ENCODE results near the gene C9.
"Not testable (repeated sequence)": the region's sequence is repeated elsewhere in the genome, so short reads cannot be mapped to it uniquely, and the experiment has no call there.

Gene C9

DNA sequence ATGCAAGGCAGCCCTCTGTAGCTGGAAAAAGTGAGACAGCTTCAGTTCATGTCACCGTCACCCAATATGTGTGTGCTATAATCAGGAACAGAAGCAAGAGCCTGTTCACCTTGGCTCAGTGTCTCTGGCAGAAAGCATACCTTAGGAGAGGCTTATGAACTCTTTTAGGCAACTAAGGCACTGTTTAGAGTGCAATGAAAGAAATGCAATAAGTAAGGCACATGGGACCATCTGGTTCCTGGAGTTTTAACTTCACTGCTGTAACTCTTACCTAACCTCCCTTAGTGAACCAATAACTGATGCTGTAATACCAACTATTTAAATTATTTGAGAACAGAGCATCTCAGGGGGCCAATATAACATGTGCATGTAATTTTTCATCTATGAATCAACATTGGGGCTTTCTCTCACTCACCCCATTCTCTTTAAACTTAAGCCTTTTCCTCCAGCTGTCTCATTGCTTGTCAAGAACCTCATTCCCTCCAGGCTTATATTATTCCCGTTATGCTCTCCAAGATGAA, 32.4 kb downstream of the C9 start:
- TF ChIP-seq, protein P1, sequence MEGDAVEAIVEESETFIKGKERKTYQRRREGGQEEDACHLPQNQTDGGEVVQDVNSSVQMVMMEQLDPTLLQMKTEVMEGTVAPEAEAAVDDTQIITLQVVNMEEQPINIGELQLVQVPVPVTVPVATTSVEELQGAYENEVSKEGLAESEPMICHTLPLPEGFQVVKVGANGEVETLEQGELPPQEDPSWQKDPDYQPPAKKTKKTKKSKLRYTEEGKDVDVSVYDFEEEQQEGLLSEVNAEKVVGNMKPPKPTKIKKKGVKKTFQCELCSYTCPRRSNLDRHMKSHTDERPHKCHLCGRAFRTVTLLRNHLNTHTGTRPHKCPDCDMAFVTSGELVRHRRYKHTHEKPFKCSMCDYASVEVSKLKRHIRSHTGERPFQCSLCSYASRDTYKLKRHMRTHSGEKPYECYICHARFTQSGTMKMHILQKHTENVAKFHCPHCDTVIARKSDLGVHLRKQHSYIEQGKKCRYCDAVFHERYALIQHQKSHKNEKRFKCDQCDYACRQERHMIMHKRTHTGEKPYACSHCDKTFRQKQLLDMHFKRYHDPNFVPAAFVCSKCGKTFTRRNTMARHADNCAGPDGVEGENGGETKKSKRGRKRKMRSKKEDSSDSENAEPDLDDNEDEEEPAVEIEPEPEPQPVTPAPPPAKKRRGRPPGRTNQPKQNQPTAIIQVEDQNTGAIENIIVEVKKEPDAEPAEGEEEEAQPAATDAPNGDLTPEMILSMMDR (IDR thresholded peaks at IDR 0.05; ENCODE audit: borderline replicate concordance, insufficient read depth, low read depth, low read length): no peak

DNA sequence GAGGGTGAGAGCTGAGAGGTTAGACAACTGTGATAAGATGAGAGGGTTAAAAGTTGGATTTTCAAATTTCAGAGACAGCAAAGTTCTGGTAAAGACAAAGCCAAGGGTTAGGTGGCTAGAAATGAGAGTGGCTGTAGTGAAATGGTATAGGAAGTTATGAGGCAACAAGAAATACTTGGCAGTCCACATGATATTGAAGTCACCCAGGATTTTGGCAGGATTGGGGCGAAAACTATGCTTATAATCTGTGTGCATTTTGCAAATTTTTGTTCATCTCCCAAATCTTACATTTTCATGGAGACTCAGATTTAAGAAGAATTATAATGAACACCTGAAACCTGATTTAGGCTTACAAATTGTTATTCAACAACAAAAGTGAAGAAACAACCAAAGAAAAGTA, 35.6 kb downstream of the C9 start:
- TF ChIP-seq, protein P1 (IDR thresholded peaks at IDR 0.05; ENCODE audit: borderline replicate concordance, insufficient read depth, low read depth, low read length): no peak
- H3K4me3 ChIP-seq (ENCODE audit: low read depth, low read length): no peak overlapping the region

More for the DNA sequence above, 32.4 kb downstream of the C9 start:
- no peak overlapping the region for H3K4me3 ChIP-seq (ENCODE audit: low read depth, low read length)

DNA sequence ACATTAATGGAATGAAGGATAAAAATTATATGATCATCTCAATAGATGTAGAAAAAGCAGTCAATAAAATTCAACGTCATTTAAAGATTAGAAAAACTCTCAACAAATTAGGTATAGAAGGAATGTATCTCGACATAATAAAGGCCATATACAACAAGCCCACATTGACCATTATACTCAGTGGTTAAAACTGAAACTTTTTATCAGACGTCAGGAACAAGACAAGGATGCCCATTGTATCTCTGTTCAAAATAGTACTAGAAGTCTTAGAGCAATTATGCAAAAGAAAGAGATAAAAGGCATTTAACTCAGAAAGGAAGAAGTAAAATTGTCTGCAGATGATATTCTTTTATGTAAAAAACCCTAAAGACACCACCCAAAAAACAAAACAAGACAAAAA, 40.8 kb downstream of the C9 start:
- no peak overlapping the region for H3K4me3 ChIP-seq (ENCODE audit: low read depth, low read length)
- TF ChIP-seq, protein P1 (IDR thresholded peaks at IDR 0.05; ENCODE audit: borderline replicate concordance, insufficient read depth, low read depth, low read length): no peak

DNA sequence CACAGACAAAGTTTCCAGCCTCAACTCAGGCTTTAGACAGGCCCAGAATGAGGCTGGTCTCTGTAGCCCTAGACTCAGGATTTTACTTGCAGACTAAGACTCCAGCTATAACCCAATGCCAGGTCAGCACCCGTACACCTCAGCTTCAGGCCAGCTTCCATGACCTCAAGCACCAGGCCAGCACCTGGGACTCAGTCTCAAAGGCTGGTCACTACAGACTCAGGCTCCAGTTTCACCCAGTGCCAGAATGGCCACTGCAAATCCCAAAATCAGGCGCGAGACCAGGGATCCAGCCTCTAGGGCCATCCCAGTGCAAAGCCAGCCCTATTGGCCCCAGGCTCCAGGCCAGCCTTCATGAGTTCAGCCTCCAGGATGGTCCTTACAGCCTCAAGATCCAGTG, 44.9 kb downstream of the C9 start:
- TF ChIP-seq, protein P1 (IDR thresholded peaks at IDR 0.05; ENCODE audit: borderline replicate concordance, insufficient read depth, low read depth, low read length): no peak
- no peak overlapping the region for H3K4me3 ChIP-seq (ENCODE audit: low read depth, low read length)

DNA sequence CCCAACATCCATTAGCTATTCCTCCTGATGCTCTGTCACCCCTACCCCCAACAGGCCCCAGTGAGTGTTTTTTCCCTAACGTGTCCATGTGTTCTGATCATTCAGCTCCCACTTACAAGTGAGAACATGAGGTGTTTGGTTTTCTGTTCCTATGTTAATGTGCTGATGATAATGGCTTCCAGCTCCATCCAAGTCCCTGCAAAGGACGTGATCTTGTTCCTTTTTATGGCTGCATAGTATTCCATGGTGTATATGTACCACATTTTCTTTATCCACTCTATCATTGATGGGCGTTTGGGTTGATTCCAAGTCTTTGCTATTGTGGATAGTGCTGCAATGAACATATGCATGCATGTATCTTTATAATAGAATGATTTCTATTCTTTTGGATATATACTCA, 47.8 kb downstream of the C9 start:
- not testable (repeated sequence) for H3K4me3 ChIP-seq (ENCODE audit: low read depth, low read length)

DNA sequence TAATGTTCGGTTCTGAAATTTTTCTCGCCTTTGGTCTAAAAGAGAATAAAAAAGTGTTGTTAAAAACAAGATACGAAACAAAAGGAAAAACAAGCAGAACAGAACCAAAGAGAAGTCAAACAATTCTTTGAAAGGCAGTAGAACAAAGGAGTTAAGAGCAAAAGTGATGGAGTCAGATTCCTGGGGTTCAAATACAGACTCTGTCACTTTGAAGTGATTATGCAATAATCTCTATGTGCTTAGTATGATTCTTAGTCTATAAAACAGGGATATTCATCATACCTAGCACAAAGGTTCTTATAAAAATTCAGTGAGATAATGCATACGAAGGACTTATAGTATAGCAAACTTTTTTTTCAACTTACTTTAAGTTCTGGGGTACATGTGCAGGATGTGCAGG, 48.3 kb downstream of the C9 start:
- no peak overlapping the region for H3K4me3 ChIP-seq (ENCODE audit: low read depth, low read length)
- TF ChIP-seq, protein P1 (IDR thresholded peaks at IDR 0.05; ENCODE audit: borderline replicate concordance, insufficient read depth, low read depth, low read length): no peak

DNA sequence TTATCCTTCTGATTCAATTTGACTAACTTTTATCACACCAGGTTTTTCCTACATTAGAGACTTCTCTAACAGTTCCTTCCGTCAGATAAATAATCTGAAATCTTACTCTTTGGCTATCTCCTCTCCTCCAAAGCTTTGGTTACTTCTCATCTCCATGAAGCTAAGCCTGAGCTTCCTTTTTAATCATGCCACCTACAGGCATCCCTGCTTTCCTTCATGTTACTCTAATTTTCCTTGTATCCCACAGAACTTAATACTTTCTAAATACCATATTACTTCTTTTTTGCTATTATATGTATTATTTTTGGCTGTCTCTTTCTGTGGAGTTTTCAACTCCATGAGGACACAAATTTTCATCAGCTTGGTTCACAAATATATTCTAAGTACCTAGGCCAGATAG, 49.7 kb downstream of the C9 start:
- TF ChIP-seq, protein P1 (IDR thresholded peaks at IDR 0.05; ENCODE audit: borderline replicate concordance, insufficient read depth, low read depth, low read length): no peak
- H3K4me3 ChIP-seq (ENCODE audit: low read depth, low read length): no peak overlapping the region

DNA sequence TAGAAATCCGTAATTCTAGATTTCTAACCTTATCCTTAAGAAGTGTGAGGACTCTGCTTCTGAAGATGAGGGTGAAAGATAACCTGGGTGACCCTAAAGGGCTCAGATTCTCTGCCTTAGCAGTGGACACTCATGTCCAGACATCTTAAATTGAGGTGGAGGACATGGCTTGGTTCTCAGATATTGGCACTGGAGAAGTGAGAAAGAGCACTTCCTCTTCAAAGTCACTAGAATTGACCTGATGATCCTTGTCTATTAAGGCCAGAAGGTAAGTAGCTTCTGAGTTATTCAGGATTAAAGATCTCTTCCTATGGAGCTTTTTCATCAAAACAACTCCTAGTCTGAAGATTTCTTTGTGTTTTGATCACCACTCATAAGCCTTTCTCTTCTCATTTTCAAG, 54.8 kb downstream of the C9 start:
- H3K4me3 ChIP-seq (ENCODE audit: low read depth, low read length): no peak overlapping the region
- TF ChIP-seq, protein P1 (IDR thresholded peaks at IDR 0.05; ENCODE audit: borderline replicate concordance, insufficient read depth, low read depth, low read length): no peak

Measured in GM12875 (cell line).